Progenitor cell of endocrine pancreas (in vitro differentiated cells): ENCODE results near the gene POLR1H. TPM values are rescaled to one million over a fixed set of nuclear protein-coding genes. Genes with fewer than 3 reads are reported as not detected.

Source experiments
- DNase-seq: peaks from one replicate; pipeline ENCODE4 v3.0.0; 2021; ENCODE audit warnings: low spot score; ENCODE audit not compliant: unreplicated experiment
- H3K27ac Mint-ChIP-seq: 2 replicates; pipeline ENCODE4 v1.8.0; 2021; ENCODE audit warnings: mild to moderate bottlenecking, moderate library complexity, mixed read lengths
- H3K27me3 Mint-ChIP-seq: 2 replicates; pipeline ENCODE4 v1.8.0; 2021; ENCODE audit warnings: mixed read lengths
- H3K36me3 Mint-ChIP-seq: 2 replicates; pipeline ENCODE4 v1.8.0; 2022; ENCODE audit warnings: mixed read lengths; ENCODE audit not compliant: insufficient read depth
- H3K4me1 Mint-ChIP-seq: 2 replicates; pipeline ENCODE4 v1.8.0; 2021; ENCODE audit warnings: low read depth, mixed read lengths
- H3K4me3 Mint-ChIP-seq: 2 replicates; pipeline ENCODE4 v1.8.0; 2021; ENCODE audit warnings: low read depth, mild to moderate bottlenecking, moderate library complexity, mixed read lengths
- H3K9me3 Mint-ChIP-seq: 2 replicates; pipeline ENCODE4 v1.8.0; 2021; ENCODE audit warnings: low read depth, mixed read lengths
- total RNA-seq: library from RNA; stranded (reverse); gene quantifications from 2 replicates; pipeline ENCODE4 v1.2.1, GENCODE V29; 2021
- TF ChIP-seq, protein P1 (sequence below): fragments of 200-600 bp; sonication (generic); IDR thresholded peaks from one replicate; pipeline ENCODE4 v1.5.0; 2021; ENCODE audit warnings: antibody characterized with exemption, mild to moderate bottlenecking; ENCODE audit not compliant: unreplicated experiment

POLR1H gene
- total RNA-seq, 1 donor from 2014 or later = 27.3 TPM

DNA sequence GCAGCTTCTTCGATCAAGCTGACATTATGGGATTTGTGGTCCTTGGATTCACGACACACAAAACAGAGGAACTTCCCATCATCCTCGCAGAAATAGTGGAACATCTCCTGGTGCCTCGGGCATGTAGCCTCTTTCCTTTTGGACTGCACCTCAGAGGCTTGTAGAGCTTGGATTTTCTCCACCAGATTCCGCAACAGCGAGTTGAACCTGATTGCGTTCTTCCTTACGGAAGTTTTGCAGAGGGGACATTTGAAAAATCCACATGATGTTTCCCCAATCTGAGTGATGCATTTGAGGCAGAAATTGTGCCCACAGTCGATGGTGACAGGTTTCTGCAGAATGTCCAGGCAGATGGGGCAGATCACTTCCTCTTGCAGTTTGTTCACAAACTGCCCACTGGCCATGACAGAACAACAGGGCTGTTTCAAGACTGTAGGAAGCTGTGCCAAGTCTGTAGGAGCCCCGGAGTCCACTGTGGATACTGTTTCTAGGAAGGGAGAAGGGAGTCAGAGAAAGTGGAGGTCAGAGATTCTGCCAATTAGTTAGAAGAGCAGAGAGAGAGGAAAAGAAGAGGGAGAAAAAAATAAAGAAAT, 51.4 kb downstream of the POLR1H start:
- DNase-seq = no peak
- H3K4me1 Mint-ChIP-seq = no peaks in the 10 kb centered on the region
- TF ChIP-seq, protein P1, sequence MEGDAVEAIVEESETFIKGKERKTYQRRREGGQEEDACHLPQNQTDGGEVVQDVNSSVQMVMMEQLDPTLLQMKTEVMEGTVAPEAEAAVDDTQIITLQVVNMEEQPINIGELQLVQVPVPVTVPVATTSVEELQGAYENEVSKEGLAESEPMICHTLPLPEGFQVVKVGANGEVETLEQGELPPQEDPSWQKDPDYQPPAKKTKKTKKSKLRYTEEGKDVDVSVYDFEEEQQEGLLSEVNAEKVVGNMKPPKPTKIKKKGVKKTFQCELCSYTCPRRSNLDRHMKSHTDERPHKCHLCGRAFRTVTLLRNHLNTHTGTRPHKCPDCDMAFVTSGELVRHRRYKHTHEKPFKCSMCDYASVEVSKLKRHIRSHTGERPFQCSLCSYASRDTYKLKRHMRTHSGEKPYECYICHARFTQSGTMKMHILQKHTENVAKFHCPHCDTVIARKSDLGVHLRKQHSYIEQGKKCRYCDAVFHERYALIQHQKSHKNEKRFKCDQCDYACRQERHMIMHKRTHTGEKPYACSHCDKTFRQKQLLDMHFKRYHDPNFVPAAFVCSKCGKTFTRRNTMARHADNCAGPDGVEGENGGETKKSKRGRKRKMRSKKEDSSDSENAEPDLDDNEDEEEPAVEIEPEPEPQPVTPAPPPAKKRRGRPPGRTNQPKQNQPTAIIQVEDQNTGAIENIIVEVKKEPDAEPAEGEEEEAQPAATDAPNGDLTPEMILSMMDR = no peak
- H3K27me3 Mint-ChIP-seq = peaks cover 69% of the 10 kb centered on the region
- H3K9me3 Mint-ChIP-seq = no peaks in the 10 kb centered on the region
- H3K4me3 Mint-ChIP-seq = no peak overlapping the region
- no peaks in the 10 kb centered on the region for H3K36me3 Mint-ChIP-seq
- no peak overlapping the region for H3K27ac Mint-ChIP-seq

DNA sequence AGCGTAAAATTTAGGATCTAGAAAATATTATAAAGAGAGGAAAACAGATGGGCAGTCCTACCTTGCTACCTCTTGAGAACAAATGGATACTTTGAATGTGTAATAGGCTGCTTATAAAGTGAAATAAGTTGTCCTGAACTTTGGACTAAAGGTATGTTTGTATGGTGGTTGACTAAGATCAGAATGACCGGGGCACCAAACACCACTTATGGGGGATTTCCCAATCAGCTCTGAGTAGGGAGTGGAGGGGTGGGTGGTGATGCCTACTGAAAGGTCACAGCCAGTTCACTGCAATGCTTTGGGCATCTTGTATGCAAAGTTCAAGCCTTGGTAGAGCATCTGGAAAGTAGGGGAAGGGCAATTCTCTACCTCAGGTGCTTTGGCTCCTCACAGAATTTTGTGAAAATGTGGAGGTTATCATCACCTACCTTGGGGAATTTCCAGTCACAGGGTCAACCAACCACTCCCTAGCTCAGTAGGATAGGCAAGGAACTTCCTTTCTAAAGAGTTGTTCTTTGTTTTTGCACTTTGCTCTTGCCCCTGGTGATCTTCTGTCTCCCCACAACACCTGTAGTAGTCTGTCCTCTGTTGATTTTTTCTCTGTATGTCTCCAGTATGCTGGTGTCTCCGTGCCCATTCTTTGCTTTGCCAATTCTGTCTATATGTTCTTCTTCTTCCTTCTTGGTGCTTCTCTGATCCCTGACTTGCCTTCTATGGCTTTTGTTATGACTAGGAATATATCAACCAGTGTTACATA, 52.1 kb downstream of the POLR1H start, which contains the start of gene TRIM31:
TSS of gene TRIM31 (minus strand) at position 88 of the 757 bp plus-strand sequence. CDS start 285 bp downstream, outside the sequence.
- Mint-ChIP-seq H3K27ac (no peak within 1 kb of the TSS), H3K4me1 (no peaks in the 10 kb centered on the region), H3K27me3 (peaks cover 65% of the 10 kb centered on the region), H3K4me3 (no peak within 1 kb of the TSS), H3K36me3 (no peaks in the 10 kb centered on the region), H3K9me3 (no peaks in the 10 kb centered on the region)
- no peak for DNase-seq
- TF ChIP-seq, protein P1 = no peak

- Mint-ChIP-seq H3K27ac (no peak overlapping the region), H3K4me3 (no peak overlapping the region), H3K27me3 (peaks cover 61% of the 10 kb centered on the region), H3K9me3 (no peaks in the 10 kb centered on the region), H3K36me3 (no peaks in the 10 kb centered on the region), H3K4me1 (no peaks in the 10 kb centered on the region)
- TF ChIP-seq, protein P1 = no peak
- no peak for DNase-seq
Measured at GRCh38 chr6:30113841-30114240, 52.8 kb downstream of the POLR1H start.

Other genes with a start within 250 kb of the POLR1H start
- 0.38 TPM in 1 of 2 replicates, not detected in the other for gene HLA-G, start 233.4 kb upstream of the POLR1H start, total RNA-seq
- 198 and 204 TPM in 2 replicates for gene HLA-A, start 118.7 kb upstream of the POLR1H start, total RNA-seq
- 45.1 and 48.4 TPM in 2 replicates for gene PPP1R11, start 5.9 kb downstream of the POLR1H start, total RNA-seq
- gene RNF39, start 14.5 kb downstream of the POLR1H start, total RNA-seq = not detected in 2 replicates
- not detected in 2 replicates for gene TRIM31, start 51.8 kb downstream of the POLR1H start, total RNA-seq
- not detected in 2 replicates for gene TRIM40, start 74.9 kb downstream of the POLR1H start, total RNA-seq
- not detected in 2 replicates for gene TRIM10, start 99.9 kb downstream of the POLR1H start, total RNA-seq
- not detected in 2 replicates for gene TRIM15, start 102.3 kb downstream of the POLR1H start, total RNA-seq
- 49.5 and 52.9 TPM in 2 replicates for gene TRIM26, start 152.1 kb downstream of the POLR1H start, total RNA-seq